ENCODE measurements around the gene DDX43. TPM values are rescaled to one million over a fixed set of nuclear protein-coding genes. Genes with fewer than 3 reads are reported as not detected.

Gene DDX43
- total RNA-seq, 1 donor from 2014 or later = not detected

DNA sequence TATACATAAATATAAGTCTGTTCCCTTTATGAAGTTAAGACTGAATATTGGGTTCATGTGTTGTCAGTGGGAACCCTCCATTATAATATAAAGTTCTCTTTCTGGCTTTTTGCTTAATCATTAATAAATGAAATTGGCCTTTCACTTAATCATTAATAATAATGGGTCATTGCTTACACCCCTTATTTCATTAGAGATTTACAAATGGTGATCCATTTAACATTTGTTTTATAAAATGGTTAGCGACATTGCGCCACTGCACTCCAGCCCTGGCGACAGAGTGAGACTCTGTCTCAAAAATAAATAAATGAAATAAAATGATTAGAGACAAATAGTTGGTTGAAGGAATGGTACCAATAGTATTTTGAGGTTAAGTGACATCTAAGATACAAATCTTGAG lies 18.5 kb downstream of the DDX43 start:
- no peaks in the 10 kb centered on the region for H3K27me3 Mint-ChIP-seq (ENCODE audit: low read depth)
- H3K9me3 Mint-ChIP-seq = no peaks in the 10 kb centered on the region
- no peak overlapping the region for H3K27ac Mint-ChIP-seq
- H3K36me3 Mint-ChIP-seq = no peaks in the 10 kb centered on the region
- no peak for DNase-seq (ENCODE audit: low spot score in 2 of 2, unreplicated experiment in 2 of 2)
- TF ChIP-seq, protein P1, sequence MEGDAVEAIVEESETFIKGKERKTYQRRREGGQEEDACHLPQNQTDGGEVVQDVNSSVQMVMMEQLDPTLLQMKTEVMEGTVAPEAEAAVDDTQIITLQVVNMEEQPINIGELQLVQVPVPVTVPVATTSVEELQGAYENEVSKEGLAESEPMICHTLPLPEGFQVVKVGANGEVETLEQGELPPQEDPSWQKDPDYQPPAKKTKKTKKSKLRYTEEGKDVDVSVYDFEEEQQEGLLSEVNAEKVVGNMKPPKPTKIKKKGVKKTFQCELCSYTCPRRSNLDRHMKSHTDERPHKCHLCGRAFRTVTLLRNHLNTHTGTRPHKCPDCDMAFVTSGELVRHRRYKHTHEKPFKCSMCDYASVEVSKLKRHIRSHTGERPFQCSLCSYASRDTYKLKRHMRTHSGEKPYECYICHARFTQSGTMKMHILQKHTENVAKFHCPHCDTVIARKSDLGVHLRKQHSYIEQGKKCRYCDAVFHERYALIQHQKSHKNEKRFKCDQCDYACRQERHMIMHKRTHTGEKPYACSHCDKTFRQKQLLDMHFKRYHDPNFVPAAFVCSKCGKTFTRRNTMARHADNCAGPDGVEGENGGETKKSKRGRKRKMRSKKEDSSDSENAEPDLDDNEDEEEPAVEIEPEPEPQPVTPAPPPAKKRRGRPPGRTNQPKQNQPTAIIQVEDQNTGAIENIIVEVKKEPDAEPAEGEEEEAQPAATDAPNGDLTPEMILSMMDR (IDR thresholded peaks at IDR 0.05; ENCODE audit: unreplicated experiment) = no peak
- H3K4me3 Mint-ChIP-seq = no peak overlapping the region
- no peaks in the 10 kb centered on the region for H3K4me1 Mint-ChIP-seq

DNA sequence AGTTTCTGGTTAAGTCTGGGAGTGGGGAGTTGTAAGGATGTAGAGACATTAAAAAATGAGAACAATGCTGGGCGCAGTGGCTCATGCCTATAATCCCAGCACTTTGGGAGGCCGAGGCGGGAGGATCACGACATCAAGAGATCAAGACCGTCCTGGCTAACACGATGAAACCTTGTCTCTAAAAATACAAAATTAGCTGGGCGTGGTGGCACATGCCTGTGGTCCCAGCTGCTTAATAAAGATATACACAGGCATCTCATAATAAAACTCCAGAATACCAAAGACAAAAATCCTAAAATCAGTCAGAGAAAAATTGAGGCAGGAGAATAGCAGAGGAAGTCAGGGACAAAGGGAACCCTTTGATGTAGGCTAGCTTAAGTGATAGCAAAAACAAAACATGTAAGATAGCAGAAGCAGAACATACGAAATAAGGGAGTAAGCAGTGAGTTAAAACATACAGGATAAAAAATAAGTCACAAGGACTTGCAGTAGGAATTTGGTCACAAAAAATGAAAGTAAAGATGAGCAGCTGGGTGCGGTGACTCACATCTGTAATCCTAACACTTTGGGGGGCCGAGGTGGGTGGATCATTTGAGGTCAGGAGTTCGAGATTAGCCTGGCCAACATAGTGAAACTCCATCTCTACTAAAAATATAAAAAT lies 23.6 kb downstream of the DDX43 start:
- H3K4me3 Mint-ChIP-seq = no peak overlapping the region
- no peak overlapping the region for H3K27ac Mint-ChIP-seq

DNA sequence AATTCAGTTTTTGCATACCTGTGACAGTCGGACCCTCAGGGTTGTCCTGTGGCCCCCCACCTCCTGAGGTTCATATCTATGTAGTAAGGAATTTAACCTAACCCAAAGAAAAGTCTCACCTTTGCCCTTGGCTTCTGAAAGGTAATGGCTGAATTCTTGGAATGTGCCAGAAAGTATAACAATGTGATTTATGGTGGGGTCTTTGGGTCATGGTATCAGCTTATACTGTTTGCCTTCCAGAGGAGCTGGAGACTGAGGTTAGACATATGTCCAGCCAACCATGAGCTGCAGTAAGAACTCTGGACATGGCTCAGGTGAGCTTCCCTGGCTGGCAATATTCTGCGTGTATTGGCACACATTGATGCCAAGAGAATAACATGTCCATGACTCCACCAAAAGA lies 26.9 kb downstream of the DDX43 start:
- DNase-seq (ENCODE audit: low spot score in 2 of 2, unreplicated experiment in 2 of 2) = no peak
- Mint-ChIP-seq H3K36me3 (no peaks in the 10 kb centered on the region), H3K27me3 (ENCODE audit: low read depth) (no peaks in the 10 kb centered on the region), H3K4me1 (peaks cover 3% of the 10 kb centered on the region), H3K27ac (no peak overlapping the region), H3K9me3 (no peaks in the 10 kb centered on the region), H3K4me3 (no peak overlapping the region)
- TF ChIP-seq, protein P1 (IDR thresholded peaks at IDR 0.05; ENCODE audit: unreplicated experiment) = no peak

More for the DNA sequence above, 23.6 kb downstream of the DDX43 start:
- Mint-ChIP-seq H3K27me3 (ENCODE audit: low read depth) (no peaks in the 10 kb centered on the region), H3K9me3 (no peaks in the 10 kb centered on the region), H3K4me1 (peaks cover 3% of the 10 kb centered on the region), H3K36me3 (no peaks in the 10 kb centered on the region)
- TF ChIP-seq, protein P1 (IDR thresholded peaks at IDR 0.05; ENCODE audit: unreplicated experiment) = no peak
- no peak for DNase-seq (ENCODE audit: low spot score in 2 of 2, unreplicated experiment in 2 of 2)

DNA sequence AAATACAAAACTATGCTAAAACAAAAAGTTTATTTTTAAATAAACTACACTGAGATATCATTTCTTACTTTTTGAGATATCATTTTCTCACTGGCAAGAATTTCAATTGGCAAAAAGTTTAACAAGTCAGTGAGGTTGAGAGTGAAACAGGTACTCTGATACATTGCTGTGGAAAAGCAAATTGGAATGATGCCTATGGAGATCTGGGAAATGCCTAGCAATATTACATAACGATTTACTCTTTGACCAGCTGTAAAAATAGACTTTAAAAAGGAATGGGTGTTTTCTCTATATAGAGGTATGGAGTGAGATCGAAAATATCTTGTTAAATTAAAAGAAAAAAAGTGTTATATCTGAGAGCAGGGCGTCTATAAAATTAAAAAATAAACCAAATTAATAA lies 40.6 kb downstream of the DDX43 start:
- DNase-seq (ENCODE audit: low spot score in 2 of 2, unreplicated experiment in 2 of 2) = no peak
- TF ChIP-seq, protein P1 (IDR thresholded peaks at IDR 0.05; ENCODE audit: unreplicated experiment) = no peak
- H3K36me3 Mint-ChIP-seq = no peaks in the 10 kb centered on the region

DNA sequence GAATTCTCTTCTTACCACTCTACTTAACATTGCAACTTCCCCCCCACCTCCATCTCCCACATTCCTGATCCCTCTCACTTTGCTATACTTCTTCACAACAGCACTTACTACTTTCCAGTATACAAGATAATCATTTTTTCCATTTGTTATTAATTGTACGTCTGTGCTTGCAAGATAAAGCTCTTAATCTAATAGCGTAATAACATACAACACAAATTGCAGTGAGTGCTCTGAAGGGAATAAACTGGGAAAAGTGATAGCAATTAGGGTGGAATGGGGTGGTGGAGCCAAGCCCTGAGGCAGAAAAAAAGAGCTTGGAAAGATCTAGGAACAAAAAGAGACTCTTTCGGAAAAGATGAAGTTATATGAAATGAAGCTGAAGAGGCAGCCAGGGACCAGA lies 48.9 kb downstream of the DDX43 start:
- Mint-ChIP-seq H3K27ac (no peak overlapping the region), H3K9me3 (no peaks in the 10 kb centered on the region), H3K36me3 (no peaks in the 10 kb centered on the region), H3K27me3 (ENCODE audit: low read depth) (no peaks in the 10 kb centered on the region), H3K4me1 (no peaks in the 10 kb centered on the region), H3K4me3 (no peak overlapping the region)
- DNase-seq (ENCODE audit: low spot score in 2 of 2, unreplicated experiment in 2 of 2) = no peak
- TF ChIP-seq, protein P1 (IDR thresholded peaks at IDR 0.05; ENCODE audit: unreplicated experiment) = no peak

More for the DNA sequence above, 40.6 kb downstream of the DDX43 start:
- no peak overlapping the region for H3K4me3 Mint-ChIP-seq
- H3K9me3 Mint-ChIP-seq = no peaks in the 10 kb centered on the region
- no peaks in the 10 kb centered on the region for H3K27me3 Mint-ChIP-seq (ENCODE audit: low read depth)
- no peak overlapping the region for H3K27ac Mint-ChIP-seq
- H3K4me1 Mint-ChIP-seq = no peaks in the 10 kb centered on the region
